ENCODE results near the gene ZNF200. TPM values are rescaled to one million over a fixed set of nuclear protein-coding genes. Genes with fewer than 3 reads are reported as not detected.

ZNF200 gene
- total RNA-seq, 4 donors from 2014 or later = 8.6 to 13.0 (median 10.0) TPM

DNA sequence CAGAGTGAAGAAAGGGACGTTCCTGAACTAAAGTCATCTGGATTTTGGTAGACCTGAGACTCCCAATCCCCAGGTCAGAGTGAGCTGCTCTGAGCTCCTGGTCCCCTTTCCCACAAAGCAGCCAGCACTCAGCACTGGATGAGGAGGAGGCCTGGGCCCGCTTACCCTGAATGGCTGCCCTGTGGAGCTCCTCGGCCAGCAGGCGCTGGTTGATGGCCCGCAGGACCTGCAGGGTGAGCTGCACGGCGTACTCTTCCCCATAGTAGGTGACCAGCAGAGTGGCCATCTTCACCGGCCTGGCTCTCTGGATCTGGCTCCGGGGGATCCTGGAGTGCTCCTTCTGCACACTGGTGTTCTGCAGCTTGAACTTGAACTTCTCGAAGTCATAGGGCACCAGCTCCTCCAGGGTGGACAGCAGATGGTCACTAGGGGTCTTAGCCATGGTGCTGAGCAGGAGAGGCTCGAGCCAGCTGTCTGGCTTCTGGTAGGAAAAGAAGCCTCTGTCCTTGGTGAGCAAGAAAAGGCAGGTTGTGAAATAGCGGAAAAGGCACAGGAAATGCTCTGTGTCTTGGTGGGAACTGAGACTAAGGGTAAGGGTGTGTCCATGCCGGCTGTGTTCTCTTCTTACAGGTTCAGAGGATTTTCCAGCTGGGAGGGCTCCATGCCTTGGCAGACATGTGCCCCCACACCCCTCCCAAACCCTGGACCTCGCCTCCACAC is 21.3 kb upstream of the ZNF200 start, which contains the start of gene MEFV:
MEFV (minus strand) TSS at position 488 of the 720 bp plus-strand sequence; CDS start at position 442, 46 bp downstream.
- H3K27ac ChIP-seq = no peak within 1 kb of the TSS
- H3K4me3 ChIP-seq = peak within 1 kb of the TSS in 1 of 4 donors; percentile 24
- H3K9me3 ChIP-seq = no peaks in the 10 kb centered on the region
- no peaks in the 10 kb centered on the region for H3K27me3 ChIP-seq
- TF ChIP-seq, protein P1, sequence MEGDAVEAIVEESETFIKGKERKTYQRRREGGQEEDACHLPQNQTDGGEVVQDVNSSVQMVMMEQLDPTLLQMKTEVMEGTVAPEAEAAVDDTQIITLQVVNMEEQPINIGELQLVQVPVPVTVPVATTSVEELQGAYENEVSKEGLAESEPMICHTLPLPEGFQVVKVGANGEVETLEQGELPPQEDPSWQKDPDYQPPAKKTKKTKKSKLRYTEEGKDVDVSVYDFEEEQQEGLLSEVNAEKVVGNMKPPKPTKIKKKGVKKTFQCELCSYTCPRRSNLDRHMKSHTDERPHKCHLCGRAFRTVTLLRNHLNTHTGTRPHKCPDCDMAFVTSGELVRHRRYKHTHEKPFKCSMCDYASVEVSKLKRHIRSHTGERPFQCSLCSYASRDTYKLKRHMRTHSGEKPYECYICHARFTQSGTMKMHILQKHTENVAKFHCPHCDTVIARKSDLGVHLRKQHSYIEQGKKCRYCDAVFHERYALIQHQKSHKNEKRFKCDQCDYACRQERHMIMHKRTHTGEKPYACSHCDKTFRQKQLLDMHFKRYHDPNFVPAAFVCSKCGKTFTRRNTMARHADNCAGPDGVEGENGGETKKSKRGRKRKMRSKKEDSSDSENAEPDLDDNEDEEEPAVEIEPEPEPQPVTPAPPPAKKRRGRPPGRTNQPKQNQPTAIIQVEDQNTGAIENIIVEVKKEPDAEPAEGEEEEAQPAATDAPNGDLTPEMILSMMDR (IDR thresholded peaks at IDR 0.05) = no peak
- no peak for TF ChIP-seq POLR2A (IDR thresholded peaks at IDR 0.05)
- DNase-seq = no peak
- H3K36me3 ChIP-seq = no peaks in the 10 kb centered on the region
- H3K4me1 ChIP-seq = no peaks in the 10 kb centered on the region

DNA sequence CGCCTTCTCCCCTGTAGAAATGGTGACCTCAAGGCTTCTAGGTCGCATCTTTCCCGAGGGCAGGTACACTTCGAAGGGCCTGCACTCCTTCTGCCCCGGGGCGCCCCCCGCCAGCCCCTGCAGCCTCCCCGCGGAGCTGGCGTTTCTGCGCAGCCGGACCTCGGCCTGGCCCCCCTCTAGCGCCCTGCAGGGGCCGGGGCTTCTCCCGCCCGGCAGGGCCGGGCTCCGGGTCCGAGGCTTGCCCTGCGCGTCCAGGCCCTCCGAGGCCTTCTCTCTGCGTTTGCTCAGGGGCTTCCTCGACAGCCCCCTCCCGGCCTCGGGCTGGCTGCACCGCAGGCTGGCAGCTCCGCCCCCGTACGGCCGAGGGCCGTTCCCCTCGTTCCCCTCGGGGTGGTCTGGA is 19.4 kb upstream of the ZNF200 start:
- TF ChIP-seq, protein P1 (IDR thresholded peaks at IDR 0.05) = no peak
- TF ChIP-seq POLR2A (IDR thresholded peaks at IDR 0.05) = no peak
- no peak overlapping the region for H3K4me3 ChIP-seq

DNA sequence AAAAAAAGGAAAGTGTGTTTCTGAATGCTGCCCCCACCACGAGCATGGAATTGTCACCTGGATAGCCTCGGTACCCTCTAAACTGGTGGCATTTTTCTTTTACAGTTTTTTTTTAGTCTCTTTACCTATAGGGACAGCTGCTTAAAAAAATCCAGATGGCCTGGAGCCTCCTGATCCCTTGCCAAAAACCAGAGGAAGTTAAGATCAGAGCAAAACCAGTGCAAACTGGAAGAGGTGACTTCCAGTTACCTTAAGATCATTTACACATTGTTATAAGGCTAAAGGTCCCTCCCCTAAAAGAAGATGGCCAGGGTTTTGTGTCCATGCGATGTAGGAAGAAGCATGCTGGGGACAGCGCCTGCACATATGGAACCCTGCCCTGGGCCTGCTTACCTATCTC is 18.0 kb upstream of the ZNF200 start:
- DNase-seq = no peak
- Histone ChIP-seq H3K36me3 (no peaks in the 10 kb centered on the region), H3K4me3 (no peak overlapping the region), H3K27me3 (no peaks in the 10 kb centered on the region), H3K4me1 (no peaks in the 10 kb centered on the region), H3K9me3 (no peaks in the 10 kb centered on the region), H3K27ac (no peak overlapping the region)
- TF ChIP-seq POLR2A (IDR thresholded peaks at IDR 0.05) = no peak
- TF ChIP-seq, protein P1 (IDR thresholded peaks at IDR 0.05) = no peak

More for the DNA sequence above, 19.4 kb upstream of the ZNF200 start:
- Histone ChIP-seq H3K27me3 (no peaks in the 10 kb centered on the region), H3K4me1 (no peaks in the 10 kb centered on the region), H3K36me3 (no peaks in the 10 kb centered on the region), H3K9me3 (no peaks in the 10 kb centered on the region), H3K27ac (no peak overlapping the region)
- DNase-seq = no peak

DNA sequence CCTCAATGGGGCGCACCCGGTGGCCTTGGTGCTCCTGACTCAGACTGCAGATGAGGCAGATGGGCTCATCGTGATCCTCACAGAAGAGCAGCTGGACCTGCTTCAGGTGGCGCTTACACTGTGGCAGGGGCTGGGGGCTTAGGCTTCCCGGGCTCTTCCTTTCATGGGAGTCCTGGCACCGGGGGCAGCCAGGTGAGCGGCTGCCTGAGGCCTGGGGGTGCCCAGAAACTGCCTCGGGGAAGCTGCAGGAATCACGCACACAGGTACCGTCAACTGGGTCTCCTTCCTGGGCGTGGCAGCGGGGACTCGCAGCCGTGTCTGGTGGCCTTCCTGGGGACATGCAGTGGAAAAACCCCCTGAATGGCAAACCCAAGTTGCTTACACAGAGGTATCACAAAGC is 14.5 kb upstream of the ZNF200 start:
- Histone ChIP-seq H3K27ac (no peak overlapping the region), H3K27me3 (no peaks in the 10 kb centered on the region), H3K36me3 (no peaks in the 10 kb centered on the region), H3K4me1 (no peaks in the 10 kb centered on the region), H3K4me3 (no peak overlapping the region), H3K9me3 (no peaks in the 10 kb centered on the region)
- peak in 1 of 3 donors; percentile 26 for DNase-seq
- TF ChIP-seq, protein P1 (IDR thresholded peaks at IDR 0.05) = no peak
- no peak for TF ChIP-seq POLR2A (IDR thresholded peaks at IDR 0.05)

DNA sequence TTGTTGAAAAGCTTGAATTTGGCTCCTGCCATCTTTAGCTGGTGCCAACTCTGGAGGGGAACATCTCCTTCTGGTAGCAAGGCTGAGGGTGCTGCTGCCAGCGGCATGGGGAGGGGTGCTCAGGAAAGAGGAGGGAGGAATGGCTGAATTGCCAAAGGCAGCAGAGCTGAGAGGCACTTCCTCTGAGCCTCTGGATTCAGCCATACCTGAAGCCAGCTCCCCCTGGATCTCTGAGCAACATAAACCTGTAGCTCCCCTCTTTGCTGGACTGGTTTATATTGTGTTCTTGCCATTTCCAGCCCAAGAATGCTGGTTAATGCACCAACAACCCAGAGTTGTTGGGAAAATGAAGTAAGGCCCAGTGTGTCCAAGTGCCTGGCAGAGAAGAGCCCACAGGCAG is 14.1 kb upstream of the ZNF200 start:
- no peak overlapping the region for H3K27ac ChIP-seq

More for the DNA sequence above, 14.1 kb upstream of the ZNF200 start:
- Histone ChIP-seq H3K4me3 (no peak overlapping the region), H3K9me3 (no peaks in the 10 kb centered on the region), H3K27me3 (no peaks in the 10 kb centered on the region), H3K4me1 (no peaks in the 10 kb centered on the region), H3K36me3 (no peaks in the 10 kb centered on the region)
- peak in 1 of 3 donors; percentile 14 for DNase-seq
- TF ChIP-seq, protein P1 (IDR thresholded peaks at IDR 0.05) = no peak
- no peak for TF ChIP-seq POLR2A (IDR thresholded peaks at IDR 0.05)
